Body of pancreas (tissue), 4 donors: Measurements from ENCODE around the gene TMEM185B.

Experiments used
- CTCF ChIP-seq, 7 experiments: fragments of 450-650 bp in 4 of 7; fragments of 200-600 bp in 3 of 7; sonication (generic) in 3 of 7; IDR thresholded peaks; one replicate each; pipeline ENCODE4 v1.5.1; 2016 to 2019; ENCODE audit warnings: antibody characterized with exemption in 7 of 7
- POLR2A ChIP-seq, 3 donors: fragments of 450-650 bp; IDR thresholded peaks; one replicate each; pipeline ENCODE4 v1.6.1; 2016; ENCODE audit warnings: antibody characterized with exemption in 3 of 3, mild to moderate bottlenecking in 2 of 3

GRCh38 chr2:120236791-120237190 lies 13.6 kb upstream of the TMEM185B start:
- TF ChIP-seq POLR2A (IDR thresholded peaks at IDR 0.05) (no peak), CTCF (IDR thresholded peaks at IDR 0.05) (no peak)
